ENCODE results near the gene MOB3C. TPM values are rescaled to one million over a fixed set of nuclear protein-coding genes. Genes with fewer than 3 reads are reported as not detected.
"Not testable (repeated sequence)": the region's sequence is repeated elsewhere in the genome, so short reads cannot be mapped to it uniquely, and the experiment has no call there.

MOB3C gene
- polyA plus RNA-seq, 1 donor from 2014 or later = 0.41 TPM

- Histone ChIP-seq H3K9me3 (ENCODE audit: low read length) (no peaks in the 10 kb centered on the region), H4K20me1 (ENCODE audit: insufficient read depth) (no peaks in the 10 kb centered on the region), H3K27ac (ENCODE audit: low read length) (no peak overlapping the region), H3K9ac (ENCODE audit: low read length) (no peak overlapping the region), H3K27me3 (ENCODE audit: insufficient read depth, low read depth, low read length) (no peaks in the 10 kb centered on the region), H3K4me3 (ENCODE audit: low read length) (no peak overlapping the region), H3K4me2 (ENCODE audit: low read length) (no peak overlapping the region), H3K79me2 (replicated peaks; ENCODE audit: insufficient read depth, low read length) (no peaks in the 10 kb centered on the region), H3F3A (ENCODE audit: insufficient read depth, low read length, poor library complexity, severe bottlenecking) (no peaks in the 10 kb centered on the region), H2AFZ (ENCODE audit: low read depth, low read length) (no peak overlapping the region), H3K9me2 (ENCODE audit: insufficient read depth, low read length) (no peaks in the 10 kb centered on the region), H3K36me3 (ENCODE audit: insufficient read depth, low read length) (peaks cover 10% of the 10 kb centered on the region)
- TF ChIP-seq EZH2 (IDR thresholded peaks at IDR 0.05; ENCODE audit: borderline replicate concordance, insufficient read depth, low read length, poor library complexity, severe bottlenecking) (no peak), EP300 (conservative IDR thresholded peaks at IDR 0.05; ENCODE audit: poor library complexity, severe bottlenecking) (no peak), RAD21 (conservative IDR thresholded peaks at IDR 0.05) (no peak), POLR2AphosphoS5 (IDR thresholded peaks at IDR 0.05) (no peak), REST (IDR thresholded peaks at IDR 0.05; ENCODE audit: borderline replicate concordance) (no peak), SMC3 (conservative IDR thresholded peaks at IDR 0.05; ENCODE audit: poor library complexity) (no peak), CTCF (IDR thresholded peaks at IDR 0.05; ENCODE audit: poor library complexity, severe bottlenecking) (no peak), TAF1 (IDR thresholded peaks at IDR 0.05; ENCODE audit: low read depth) (no peak), MXI1 (conservative IDR thresholded peaks at IDR 0.05; ENCODE audit: poor library complexity, severe bottlenecking) (no peak)
These were observed 40.0 kb upstream of the MOB3C start for GRCh38 chr1:46656643-46657042.

GRCh38 chr1:46655848-46656247, 39.2 kb upstream of the MOB3C start:
- TF ChIP-seq RAD21 (conservative IDR thresholded peaks at IDR 0.05) (no peak), SMC3 (conservative IDR thresholded peaks at IDR 0.05; ENCODE audit: poor library complexity) (no peak), REST (IDR thresholded peaks at IDR 0.05; ENCODE audit: borderline replicate concordance) (no peak), EZH2 (IDR thresholded peaks at IDR 0.05; ENCODE audit: borderline replicate concordance, insufficient read depth, low read length, poor library complexity, severe bottlenecking) (no peak), MXI1 (conservative IDR thresholded peaks at IDR 0.05; ENCODE audit: poor library complexity, severe bottlenecking) (no peak), POLR2AphosphoS5 (IDR thresholded peaks at IDR 0.05) (no peak), CTCF (IDR thresholded peaks at IDR 0.05; ENCODE audit: poor library complexity, severe bottlenecking) (no peak), EP300 (conservative IDR thresholded peaks at IDR 0.05; ENCODE audit: poor library complexity, severe bottlenecking) (no peak), TAF1 (IDR thresholded peaks at IDR 0.05; ENCODE audit: low read depth) (no peak)
- Histone ChIP-seq H3K4me3 (ENCODE audit: low read length) (no peak overlapping the region), H3K9me3 (ENCODE audit: low read length) (no peaks in the 10 kb centered on the region), H2AFZ (ENCODE audit: low read depth, low read length) (no peak overlapping the region), H3F3A (ENCODE audit: insufficient read depth, low read length, poor library complexity, severe bottlenecking) (no peaks in the 10 kb centered on the region), H3K79me2 (replicated peaks; ENCODE audit: insufficient read depth, low read length) (no peaks in the 10 kb centered on the region), H3K9ac (ENCODE audit: low read length) (no peak overlapping the region), H3K27ac (ENCODE audit: low read length) (no peak overlapping the region), H4K20me1 (ENCODE audit: insufficient read depth) (no peaks in the 10 kb centered on the region), H3K36me3 (ENCODE audit: insufficient read depth, low read length) (peaks cover 10% of the 10 kb centered on the region), H3K27me3 (ENCODE audit: insufficient read depth, low read depth, low read length) (no peaks in the 10 kb centered on the region), H3K4me2 (ENCODE audit: low read length) (no peak overlapping the region), H3K9me2 (ENCODE audit: insufficient read depth, low read length) (no peaks in the 10 kb centered on the region)

- not testable (repeated sequence) for H4K20me1 ChIP-seq (ENCODE audit: insufficient read depth); H3K9me3 ChIP-seq (ENCODE audit: low read length); H3K79me2 ChIP-seq (replicated peaks; ENCODE audit: insufficient read depth, low read length); H3K9ac ChIP-seq (ENCODE audit: low read length); H3K9me2 ChIP-seq (ENCODE audit: insufficient read depth, low read length); H3F3A ChIP-seq (ENCODE audit: insufficient read depth, low read length, poor library complexity, severe bottlenecking); H3K27me3 ChIP-seq (ENCODE audit: insufficient read depth, low read depth, low read length); H3K4me2 ChIP-seq (ENCODE audit: low read length); H2AFZ ChIP-seq (ENCODE audit: low read depth, low read length); H3K27ac ChIP-seq (ENCODE audit: low read length); H3K4me3 ChIP-seq (ENCODE audit: low read length)
- peaks cover 18% of the 10 kb centered on the region for H3K36me3 ChIP-seq (ENCODE audit: insufficient read depth, low read length)
These were observed 38.1 kb upstream of the MOB3C start for GRCh38 chr1:46654698-46655097.

Measured in neural cell (in vitro differentiated cells).